ENCODE results near the gene TMEM59L. TPM values are rescaled to one million over a fixed set of nuclear protein-coding genes. Genes with fewer than 3 reads are reported as not detected.
A peak's percentile ranks its signal among the peaks of the same experiment; 100 is the strongest.

The TMEM59L gene
- total and polyA plus RNA-seq, 8 donors, result 1.6 to 41.9 (median 33.5) TPM

- no peaks in the 10 kb centered on the region for H3K27me3 ChIP-seq
- intact Hi-C loops (cut with DNase I), result no loop called here
Measured at GRCh38 chr19:18586306-18586705, 26.4 kb upstream of the TMEM59L start.

GRCh38 chr19:18587561-18587960, 25.1 kb upstream of the TMEM59L start:
- Histone ChIP-seq H3K36me3 (peaks cover 0 to 10% of the 10 kb centered on the region in 2 donors), H3K4me3 (no peak overlapping the region), H3K4me1 (peaks cover 9 to 27% of the 10 kb centered on the region in 2 donors), H3K27me3 (no peaks in the 10 kb centered on the region), H3K27ac (peak overlapping the region in 1 of 2 donors; percentile 97), H3K9me3 (no peaks in the 10 kb centered on the region)
- no peak for DNase-seq
- intact Hi-C loops (cut with DNase I), result no loop called here
- no peak for ATAC-seq
- TF ChIP-seq CTCF (IDR thresholded peaks at IDR 0.05), result no peak

More at GRCh38 chr19:18586306-18586705, 26.4 kb upstream of the TMEM59L start:
- TF ChIP-seq CTCF (IDR thresholded peaks at IDR 0.05), result no peak
- ATAC-seq (no peak), DNase-seq (no peak)
- H3K4me1 ChIP-seq, result peaks cover 9 to 27% of the 10 kb centered on the region in 2 donors
- H3K36me3 ChIP-seq, result peaks cover 0 to 8% of the 10 kb centered on the region in 2 donors
- H3K4me3 ChIP-seq, result no peak overlapping the region
- no peak overlapping the region for H3K27ac ChIP-seq
- H3K9me3 ChIP-seq, result no peaks in the 10 kb centered on the region

GRCh38 chr19:18587962-18588610, 24.6 kb upstream of the TMEM59L start:
- no peaks in the 10 kb centered on the region for H3K9me3 ChIP-seq
- peak overlapping the region; percentile 88 to 97 for H3K27ac ChIP-seq
- DNase-seq, result peak in 1 of 4 donors; percentile 20
- ATAC-seq, result no peak
- peak overlapping the region; percentile 77 to 79 for H3K4me3 ChIP-seq
- peaks cover 0 to 10% of the 10 kb centered on the region in 2 donors for H3K36me3 ChIP-seq
- no peak for TF ChIP-seq CTCF (IDR thresholded peaks at IDR 0.05)
- H3K4me1 ChIP-seq, result peaks cover 9 to 27% of the 10 kb centered on the region in 2 donors
- H3K27me3 ChIP-seq, result no peaks in the 10 kb centered on the region
- intact Hi-C loops (cut with DNase I), result no loop called here

- Histone ChIP-seq H3K4me1 (peaks cover 9 to 29% of the 10 kb centered on the region in 2 donors), H3K4me3 (peak within 1 kb of the TSS; percentile 77 to 79), H3K27ac (peak within 1 kb of the TSS; percentile 88 to 97), H3K9me3 (no peaks in the 10 kb centered on the region), H3K27me3 (peaks cover 0 to 4% of the 10 kb centered on the region in 2 donors), H3K36me3 (peaks cover 0 to 10% of the 10 kb centered on the region in 2 donors)
- intact Hi-C loops (cut with DNase I), result no loop called here
- TF ChIP-seq CTCF (IDR thresholded peaks at IDR 0.05), result peak; percentile 95 to 97
- ATAC-seq (peak; percentile 92), DNase-seq (peak; percentile 90 to 97 (median 92))
Measured at GRCh38 chr19:18588611-18589379, 23.9 kb upstream of the TMEM59L start, which contains the start of gene REX1BD. TSS of gene REX1BD (plus strand) at chr19:18588798. CDS start at chr19:18588802, 4 bp downstream.
